Kidney epithelial cell (primary cell): ENCODE results near the gene ATG9B. TPM values are rescaled to one million over a fixed set of nuclear protein-coding genes. Genes with fewer than 3 reads are reported as not detected.

Experiments used
- DNase-seq: peaks from one replicate; pipeline ENCODE4 v3.0.0-alpha.2; 2010; ENCODE audit warnings: low read depth
- H3K27me3 ChIP-seq: 2 replicates; pipeline ENCODE4 v1.6.0; 2011; ENCODE audit warnings: low read length; ENCODE audit not compliant: control insufficient read depth, insufficient read depth
- H3K36me3 ChIP-seq: 2 replicates; pipeline ENCODE4 v1.5.1; 2011; ENCODE audit warnings: low read length; ENCODE audit not compliant: control insufficient read depth, insufficient read depth
- H3K4me3 ChIP-seq: 2 replicates; pipeline ENCODE4 v1.5.1; 2011; ENCODE audit warnings: low read depth, mild to moderate bottlenecking, control low read depth, low read length
- CTCF ChIP-seq: IDR thresholded peaks from 2 replicates; pipeline ENCODE4 v1.5.1; 2011; ENCODE audit warnings: mild to moderate bottlenecking, moderate library complexity, low read length, control low read depth, inconsistent platforms; ENCODE audit not compliant: insufficient read depth, poor library complexity, severe bottlenecking
- total RNA-seq: library from RNA; depleted of rRNA; stranded (reverse); fragments of >200 nt; gene quantifications from 2 replicates; pipeline ENCODE4 v1.2.3, GENCODE V29; 2015

Gene ATG9B
- total RNA-seq, 1 donor from 2014 or later: 2.1 TPM

GRCh38 chr7:151069841-151070573, 45.7 kb upstream of the ATG9B start:
- no peak for DNase-seq
- peaks cover 4% of the 10 kb centered on the region for H3K36me3 ChIP-seq

GRCh38 chr7:151068069-151068773, 43.9 kb upstream of the ATG9B start:
- no peak for DNase-seq
- H3K36me3 ChIP-seq: peaks cover 4% of the 10 kb centered on the region
- H3K27me3 ChIP-seq: no peaks in the 10 kb centered on the region
- no peak for TF ChIP-seq CTCF
- no peak overlapping the region for H3K4me3 ChIP-seq

More at GRCh38 chr7:151069841-151070573, 45.7 kb upstream of the ATG9B start:
- no peaks in the 10 kb centered on the region for H3K27me3 ChIP-seq
- TF ChIP-seq CTCF: no peak
- H3K4me3 ChIP-seq: no peak overlapping the region

- Histone ChIP-seq H3K36me3 (peaks cover 4% of the 10 kb centered on the region), H3K27me3 (no peaks in the 10 kb centered on the region), H3K4me3 (no peak overlapping the region)
- no peak for DNase-seq
- no peak for TF ChIP-seq CTCF
Observed at GRCh38 chr7:151066273-151066974, 42.1 kb upstream of the ATG9B start.

- DNase-seq: no peak
- no peak overlapping the region for H3K4me3 ChIP-seq
- H3K27me3 ChIP-seq: no peaks in the 10 kb centered on the region
- H3K36me3 ChIP-seq: peaks cover 4% of the 10 kb centered on the region
- TF ChIP-seq CTCF: no peak
Observed at GRCh38 chr7:151065516-151065915, 41.2 kb upstream of the ATG9B start.

GRCh38 chr7:151064993-151065392, 40.7 kb upstream of the ATG9B start:
- Histone ChIP-seq H3K27me3 (no peaks in the 10 kb centered on the region), H3K4me3 (no peak overlapping the region), H3K36me3 (peaks cover 4% of the 10 kb centered on the region)
- no peak for TF ChIP-seq CTCF
- DNase-seq: no peak
